K562 (cell line): Measurements from ENCODE around the gene PRSS12. TPM values are rescaled to one million over a fixed set of nuclear protein-coding genes. Genes with fewer than 3 reads are reported as not detected.
A peak's percentile ranks its signal among the peaks of the same experiment; 100 is the strongest.

ENCODE experiments used
- ATAC-seq: fragments of 200-7000 bp; cut with Tn5 transposase; 3 replicates; pipeline ENCODE4 v1.9.1; 2020; ENCODE audit warnings: moderate library complexity
- BruUV-seq: library from RNA; stranded (reverse); fragments of 400-500 nt; replicated peaks from 2 replicates; lab custom pipeline; 2021; lab: Mats Ljungman, UMichigan
- CTCF ChIA-PET: fragments of 300-600 bp; formaldehyde crosslinking; extraction: SDS; loops from one replicate; lab custom pipeline; 2021; ENCODE audit warnings: low intra/inter-chr PET ratio; lab: Yijun Ruan, JAX
- POLR2A ChIA-PET: fragments of 300-600, 350-650 bp; sonication (Branson Sonifier 250); formaldehyde crosslinking; extraction: SDS; loops from one replicate; lab custom pipeline; 2021; ENCODE audit warnings: antibody characterized with exemption, inconsistent platforms; lab: Yijun Ruan, JAX
- DNase-seq, 4 experiments: peaks; one replicate each; pipeline versions ENCODE4 v3.0.0 to v3.0.0-alpha.2; 2011 to 2018; ENCODE audit warnings: low spot score in 3 of 4, mixed read lengths in 3 of 4; ENCODE audit errors: extremely low read depth in 1 of 4
- FAIRE-seq: peaks from 2 replicates; lab custom pipeline; 2011; peaks lifted over from hg19 to GRCh38; lab: Jason Lieb, UNC
- H2AFZ ChIP-seq: 2 replicates; pipeline ENCODE4 v1.6.0; 2011; ENCODE audit warnings: low read depth, low read length, control low read depth, inconsistent platforms
- H3K27ac ChIP-seq: fragments of 200-600 bp; 3 replicates; pipeline ENCODE4 v1.8.0; 2011; ENCODE audit warnings: low read depth, mild to moderate bottlenecking, control low read depth, inconsistent platforms, low read length, moderate library complexity, mixed read lengths; ENCODE audit errors: extremely low read depth
- H3K27me3 ChIP-seq, 2 experiments: fragments of 300-600 bp in 1 of 2; 2 replicates in 1 of 2; 3 replicates in 1 of 2; pipeline versions ENCODE4 v1.6.0 to v1.8.0; 2011; ENCODE audit warnings: inconsistent platforms in 2 of 2, low read length in 2 of 2, mild to moderate bottlenecking in 1 of 2, mixed read lengths in 1 of 2, moderate library complexity in 1 of 2; ENCODE audit not compliant: control insufficient read depth in 2 of 2, insufficient read depth in 2 of 2
- H3K36me3 ChIP-seq: fragments of 300-600 bp; 3 replicates; pipeline ENCODE4 v1.8.0; 2011; ENCODE audit warnings: mild to moderate bottlenecking, low read length, inconsistent platforms; ENCODE audit not compliant: control insufficient read depth, insufficient read depth
- H3K4me1 ChIP-seq, 2 experiments: fragments of 200-600 bp in 1 of 2; replicated peaks in 1 of 2; 2 replicates in 1 of 2; 3 replicates in 1 of 2; pipeline versions ENCODE4 v1.5.1 to v1.8.0; 2011; ENCODE audit warnings: inconsistent platforms in 2 of 2, low read length in 2 of 2, mild to moderate bottlenecking in 1 of 2, mixed read lengths in 1 of 2, moderate library complexity in 1 of 2; ENCODE audit not compliant: control insufficient read depth in 2 of 2, insufficient read depth in 2 of 2
- H3K4me2 ChIP-seq: 2 replicates; pipeline ENCODE4 v1.6.1; 2011; ENCODE audit warnings: low read length, control low read depth, inconsistent platforms, mixed read lengths; ENCODE audit not compliant: insufficient read depth
- H3K4me3 ChIP-seq: fragments of 200-600 bp; sonication (generic), shearing (Covaris generic); 2 replicates; pipeline ENCODE4 v1.5.1; 2016; ENCODE audit warnings: control low read depth, inconsistent platforms
- H3K79me2 ChIP-seq: fragments of 200-600 bp; 3 replicates; pipeline ENCODE4 v1.8.0; 2011; ENCODE audit warnings: low read length, inconsistent platforms; ENCODE audit not compliant: control insufficient read depth, insufficient read depth
- H3K9ac ChIP-seq, 2 experiments: 2 replicates each; pipeline versions ENCODE4 v1.6.0 to v1.6.1; 2011; ENCODE audit warnings: low read depth in 2 of 2, low read length in 2 of 2, control low read depth in 1 of 2, inconsistent platforms in 1 of 2, mild to moderate bottlenecking in 1 of 2, mixed read lengths in 1 of 2; ENCODE audit not compliant: insufficient read depth in 1 of 2
- H3K9me1 ChIP-seq: one replicate; pipeline ENCODE4 v1.6.0; 2011; ENCODE audit warnings: inconsistent platforms, mild to moderate bottlenecking, low read length, moderate library complexity; ENCODE audit not compliant: control insufficient read depth, insufficient read depth
- H3K9me3 ChIP-seq: replicated peaks from 2 replicates; pipeline ENCODE4 v1.5.1; 2011; ENCODE audit warnings: low read depth, low read length, inconsistent platforms; ENCODE audit not compliant: control insufficient read depth, insufficient read depth
- H4K20me1 ChIP-seq: replicated peaks from 2 replicates; pipeline ENCODE4 v1.6.1; 2011; ENCODE audit warnings: low read length, inconsistent platforms, mixed read lengths; ENCODE audit not compliant: control insufficient read depth, insufficient read depth
- ADNP ChIP-seq: fragments of 200-800 bp; sonication (Bioruptor generic); IDR thresholded peaks from 2 replicates; pipeline ENCODE4 v1.6.1; 2016; ENCODE audit warnings: missing genetic modification characterization, missing compliant biosample characterization
- CBX2 ChIP-seq: fragments of 200-600 bp; sonication (generic); IDR thresholded peaks from one replicate; pipeline ENCODE4 v1.6.1; 2012; ENCODE audit warnings: mild to moderate bottlenecking, low read length, inconsistent platforms; ENCODE audit not compliant: insufficient read depth, poor library complexity, severe bottlenecking
- CHCHD3 ChIP-seq: fragments of 250-450 bp; sonication (Bioruptor Pico); IDR thresholded peaks from 2 replicates; pipeline ENCODE4 v2.1.2; 2022; ENCODE audit warnings: mild to moderate bottlenecking
- MTA3 ChIP-seq: fragments of 450-650 bp; formaldehyde crosslinking; IDR thresholded peaks from 2 replicates; pipeline ENCODE4 v1.6.1; 2017; ENCODE audit warnings: mild to moderate bottlenecking, borderline replicate concordance
- NFYB ChIP-seq: IDR thresholded peaks from 2 replicates; pipeline ENCODE4 v1.6.1; 2011; ENCODE audit warnings: mild to moderate bottlenecking, moderate library complexity; ENCODE audit not compliant: insufficient read length; ENCODE audit errors: extremely low read depth
- SMAD4 ChIP-seq: fragments of 250-450 bp; sonication (Bioruptor Pico); conservative IDR thresholded peaks from 2 replicates; pipeline ENCODE4 v1.8.0; 2021; ENCODE audit warnings: inconsistent platforms, mild to moderate bottlenecking, moderate library complexity
- WGBS: fragments of 100-300 bp; shearing (Covaris generic); methylation state at CpG from one replicate; pipeline ENCODE4 v1.1.6; 2016; ENCODE audit warnings: low coverage, mixed read lengths; ENCODE audit not compliant: insufficient coverage; ENCODE audit errors: missing lambda C conversion rate; 5-methylcytosine and 5-hydroxymethylcytosine counted together
- in situ Hi-C: fragments of 300-500 bp; cut with MboI; formaldehyde crosslinking; loops from 4 replicates; pipeline ENCODE4 v1.15.0; 2018; ENCODE audit warnings: inconsistent platforms, mixed read lengths
- intact Hi-C: fragments of 100-400 bp; cut with micrococcal nuclease; formaldehyde crosslinking; loops from 2 replicates; pipeline ENCODE4 v1.14.2; 2022
- polyA plus RNA-seq, 8 experiments: library from polyadenylated mRNA; depleted of rRNA in 4 of 8; stranded (reverse) in 5 of 8; unstranded in 3 of 8; fragments of >200 nt; fragmentation: Nextera tagmentation in 2 of 8; fragmentation: Illumina TruSeq in 1 of 8; extraction: Ambion mirVana in 2 of 8; extraction: Trizol in 1 of 8; gene quantifications; 2 replicates each; pipeline versions ENCODE4 v1.2.1 to v1.2.3, GENCODE V29; 2011 to 2014; ENCODE audit warnings: inconsistent platforms in 1 of 8, missing spikeins in 1 of 8
- total RNA-seq, 7 experiments: library from RNA; depleted of rRNA in 6 of 7; stranded (reverse); fragments of >200 nt in 6 of 7; fragmentation: Illumina TruSeq in 2 of 7; extraction: Trizol in 2 of 7; gene quantifications; 2 replicates each; pipeline versions ENCODE4 v1.2.1 to v1.2.3, GENCODE V29; 2011 to 2021; ENCODE audit warnings: low replicate concordance in 1 of 7
- TF ChIP-seq, protein P1 (sequence below), 2 experiments: fragments of 450-650 bp in 1 of 2; sonication (generic) in 1 of 2; formaldehyde crosslinking in 1 of 2; IDR thresholded peaks in 1 of 2; conservative IDR thresholded peaks in 1 of 2; 2 replicates each; pipeline versions ENCODE4 v1.6.1 to v1.8.1; 2016 to 2023; ENCODE audit warnings: mild to moderate bottlenecking in 2 of 2, moderate library complexity in 2 of 2, inconsistent platforms in 1 of 2, missing genetic modification reagents in 1 of 2
- TF ChIP-seq, protein P2 (sequence below): fragments of 250-450 bp; sonication (Bioruptor Pico); IDR thresholded peaks from 2 replicates; pipeline ENCODE4 v1.5.0; 2021; ENCODE audit warnings: mild to moderate bottlenecking, borderline replicate concordance

The PRSS12 gene
- total and polyA plus RNA-seq, 9 of the 15 experiments (the other 6 are each of a cell fraction or from before 2014, with no cell fraction given) = 0.06 to 0.11 (median 0.09) TPM; not detected in 6

DNA sequence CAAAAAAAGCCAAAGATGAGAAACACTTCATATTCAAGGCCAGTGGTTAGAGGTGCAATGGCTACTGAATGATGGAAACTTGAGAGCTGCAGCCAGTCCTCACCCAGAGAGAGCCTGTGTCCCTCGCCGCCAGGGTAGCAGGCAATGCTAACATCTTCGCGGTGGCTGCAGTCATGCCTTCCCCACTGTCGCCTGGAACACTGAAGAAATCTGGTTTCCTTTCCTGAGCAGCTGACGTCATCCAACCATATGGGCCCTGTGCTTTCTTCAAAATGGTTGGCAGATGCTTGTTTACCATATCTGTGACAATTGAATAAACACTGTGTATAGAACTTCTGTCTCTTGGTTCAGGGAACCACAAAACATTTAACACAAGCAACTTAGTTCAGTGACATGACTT, 39.7 kb downstream of the PRSS12 start:
- Histone ChIP-seq H4K20me1 (no peaks in the 10 kb centered on the region), H3K4me3 (no peak overlapping the region), H3K36me3 (no peaks in the 10 kb centered on the region), H3K79me2 (no peaks in the 10 kb centered on the region), H3K27ac (no peak overlapping the region), H3K9me1 (no peaks in the 10 kb centered on the region), H3K27me3 (no peaks in the 10 kb centered on the region), H3K4me2 (no peak overlapping the region), H3K9me3 (no peaks in the 10 kb centered on the region), H3K9ac (no peak overlapping the region), H3K4me1 (no peaks in the 10 kb centered on the region), H2AFZ (no peak overlapping the region)
- in situ Hi-C loops = no loop called here
- FAIRE-seq = no peak
- ChIA-PET POLR2A (no interaction called here), CTCF (no interaction called here)
- WGBS = 3% methylated on average over 6 of the region's 6 CpGs
- ATAC-seq = peak; percentile 67
- intact Hi-C loops = no loop called here
- peak in 2 of 4 experiments; percentile 5 to 8 for DNase-seq
- BruUV-seq = no TSS peak
- no peak for TF ChIP-seq MTA3
- TF ChIP-seq, protein P1, sequence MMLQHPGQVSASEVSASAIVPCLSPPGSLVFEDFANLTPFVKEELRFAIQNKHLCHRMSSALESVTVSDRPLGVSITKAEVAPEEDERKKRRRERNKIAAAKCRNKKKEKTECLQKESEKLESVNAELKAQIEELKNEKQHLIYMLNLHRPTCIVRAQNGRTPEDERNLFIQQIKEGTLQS (IDR thresholded peaks at IDR 0.05) = peak; percentile 69
- TF ChIP-seq, protein P1 (CRISPR knock-in tag; conservative IDR thresholded peaks at IDR 0.05) = no peak

DNA sequence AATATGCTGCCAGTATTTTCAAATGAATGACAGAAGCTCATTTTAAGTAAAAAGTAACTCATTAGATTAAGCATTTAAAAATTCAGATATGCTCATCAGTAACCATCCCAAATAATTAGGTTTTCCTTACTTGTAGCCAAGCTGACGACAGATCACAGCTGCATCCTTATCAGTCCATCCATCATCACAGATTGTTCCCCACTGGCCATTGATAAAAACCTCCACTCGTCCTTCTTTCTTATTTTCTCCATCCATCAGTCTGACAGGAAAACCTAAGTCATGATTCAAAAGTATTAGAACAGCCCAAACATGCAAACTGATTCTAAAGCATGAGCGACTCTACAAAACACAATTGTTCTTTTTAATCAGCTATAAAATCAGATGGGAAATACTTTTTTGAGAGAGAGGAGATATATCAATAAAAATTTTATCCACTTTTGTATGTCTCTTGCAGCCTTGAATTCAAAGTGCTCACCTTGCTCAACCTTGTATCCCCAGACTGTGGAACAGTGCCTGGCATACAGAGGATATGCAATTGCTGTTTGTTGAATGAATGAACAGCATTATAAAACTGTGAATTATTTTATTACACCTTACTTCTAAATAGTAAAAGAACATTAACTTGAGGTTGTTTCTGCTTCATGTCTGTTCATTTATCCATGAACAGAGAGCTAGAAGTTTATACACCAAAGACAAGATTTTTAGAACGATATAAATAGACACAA, 44.3 kb downstream of the PRSS12 start:
- no peak for FAIRE-seq
- ChIA-PET POLR2A (no interaction called here), CTCF (no interaction called here)
- Histone ChIP-seq H3K4me2 (no peak overlapping the region), H3K4me1 (no peaks in the 10 kb centered on the region), H2AFZ (no peak overlapping the region), H3K9me1 (no peaks in the 10 kb centered on the region), H3K9ac (no peak overlapping the region), H3K36me3 (no peaks in the 10 kb centered on the region), H3K79me2 (no peaks in the 10 kb centered on the region), H3K27ac (no peak overlapping the region), H3K4me3 (no peak overlapping the region), H3K9me3 (no peaks in the 10 kb centered on the region), H3K27me3 (no peaks in the 10 kb centered on the region), H4K20me1 (no peaks in the 10 kb centered on the region)
- in situ Hi-C loops (no loop called here), intact Hi-C loops (no loop called here)
- no peak for DNase-seq
- 0% methylated on average over 4 of the region's 4 CpGs for WGBS
- ATAC-seq = no peak
- no TSS peak for BruUV-seq
- TF ChIP-seq ADNP (tag) (no peak), SMAD4 (CRISPR knock-in tag) (no peak), CBX2 (no peak), NFYB (no peak), CHCHD3 (CRISPR knock-in tag) (no peak)
- TF ChIP-seq, protein P2, sequence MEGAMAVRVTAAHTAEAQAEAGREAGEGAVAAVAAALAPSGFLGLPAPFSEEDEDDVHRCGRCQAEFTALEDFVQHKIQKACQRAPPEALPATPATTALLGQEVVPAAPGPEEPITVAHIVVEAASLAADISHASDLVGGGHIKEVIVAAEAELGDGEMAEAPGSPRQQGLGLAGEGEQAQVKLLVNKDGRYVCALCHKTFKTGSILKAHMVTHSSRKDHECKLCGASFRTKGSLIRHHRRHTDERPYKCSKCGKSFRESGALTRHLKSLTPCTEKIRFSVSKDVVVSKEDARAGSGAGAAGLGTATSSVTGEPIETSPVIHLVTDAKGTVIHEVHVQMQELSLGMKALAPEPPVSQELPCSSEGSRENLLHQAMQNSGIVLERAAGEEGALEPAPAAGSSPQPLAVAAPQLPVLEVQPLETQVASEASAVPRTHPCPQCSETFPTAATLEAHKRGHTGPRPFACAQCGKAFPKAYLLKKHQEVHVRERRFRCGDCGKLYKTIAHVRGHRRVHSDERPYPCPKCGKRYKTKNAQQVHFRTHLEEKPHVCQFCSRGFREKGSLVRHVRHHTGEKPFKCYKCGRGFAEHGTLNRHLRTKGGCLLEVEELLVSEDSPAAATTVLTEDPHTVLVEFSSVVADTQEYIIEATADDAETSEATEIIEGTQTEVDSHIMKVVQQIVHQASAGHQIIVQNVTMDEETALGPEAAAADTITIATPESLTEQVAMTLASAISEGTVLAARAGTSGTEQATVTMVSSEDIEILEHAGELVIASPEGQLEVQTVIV (CRISPR knock-in tag) = no peak
